AG10803 (cell line): ENCODE measurements around the gene BMP6.

Experiments used
- DNase-seq: peaks from one replicate; pipeline ENCODE4 v3.0.0; 2010; ENCODE audit warnings: low read depth
- H3K4me3 ChIP-seq: 2 replicates; pipeline ENCODE4 v1.5.1; 2011; ENCODE audit warnings: mild to moderate bottlenecking, low read length, control low read depth
- TF ChIP-seq, protein P1 (sequence below): conservative IDR thresholded peaks from 2 replicates; pipeline ENCODE4 v1.5.1; 2011; ENCODE audit warnings: mild to moderate bottlenecking, low read length, control low read depth, inconsistent platforms

BMP6 gene

DNA sequence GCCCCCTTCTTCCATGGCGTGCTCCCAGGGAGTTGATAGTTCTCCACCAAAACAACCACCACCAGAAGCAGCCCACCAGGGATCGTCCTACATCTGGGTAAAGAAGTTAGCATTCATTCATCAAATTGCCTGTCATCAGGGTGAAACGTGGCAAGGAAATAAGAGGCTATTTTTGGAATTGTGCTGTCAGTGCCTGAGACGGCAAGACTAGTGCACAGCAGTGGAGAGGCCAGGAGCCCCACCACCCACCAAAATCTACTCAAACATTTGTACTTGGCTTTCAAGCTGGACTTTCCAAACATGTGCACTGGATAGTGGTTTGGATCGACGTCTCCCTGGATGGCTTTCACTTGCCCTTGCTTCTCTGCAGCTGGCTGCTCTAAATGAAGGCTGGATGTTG is 139.9 kb downstream of the BMP6 start:
- TF ChIP-seq, protein P1, sequence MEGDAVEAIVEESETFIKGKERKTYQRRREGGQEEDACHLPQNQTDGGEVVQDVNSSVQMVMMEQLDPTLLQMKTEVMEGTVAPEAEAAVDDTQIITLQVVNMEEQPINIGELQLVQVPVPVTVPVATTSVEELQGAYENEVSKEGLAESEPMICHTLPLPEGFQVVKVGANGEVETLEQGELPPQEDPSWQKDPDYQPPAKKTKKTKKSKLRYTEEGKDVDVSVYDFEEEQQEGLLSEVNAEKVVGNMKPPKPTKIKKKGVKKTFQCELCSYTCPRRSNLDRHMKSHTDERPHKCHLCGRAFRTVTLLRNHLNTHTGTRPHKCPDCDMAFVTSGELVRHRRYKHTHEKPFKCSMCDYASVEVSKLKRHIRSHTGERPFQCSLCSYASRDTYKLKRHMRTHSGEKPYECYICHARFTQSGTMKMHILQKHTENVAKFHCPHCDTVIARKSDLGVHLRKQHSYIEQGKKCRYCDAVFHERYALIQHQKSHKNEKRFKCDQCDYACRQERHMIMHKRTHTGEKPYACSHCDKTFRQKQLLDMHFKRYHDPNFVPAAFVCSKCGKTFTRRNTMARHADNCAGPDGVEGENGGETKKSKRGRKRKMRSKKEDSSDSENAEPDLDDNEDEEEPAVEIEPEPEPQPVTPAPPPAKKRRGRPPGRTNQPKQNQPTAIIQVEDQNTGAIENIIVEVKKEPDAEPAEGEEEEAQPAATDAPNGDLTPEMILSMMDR, result peak; percentile 38; the same call in 1 of the 2 replicates

DNA sequence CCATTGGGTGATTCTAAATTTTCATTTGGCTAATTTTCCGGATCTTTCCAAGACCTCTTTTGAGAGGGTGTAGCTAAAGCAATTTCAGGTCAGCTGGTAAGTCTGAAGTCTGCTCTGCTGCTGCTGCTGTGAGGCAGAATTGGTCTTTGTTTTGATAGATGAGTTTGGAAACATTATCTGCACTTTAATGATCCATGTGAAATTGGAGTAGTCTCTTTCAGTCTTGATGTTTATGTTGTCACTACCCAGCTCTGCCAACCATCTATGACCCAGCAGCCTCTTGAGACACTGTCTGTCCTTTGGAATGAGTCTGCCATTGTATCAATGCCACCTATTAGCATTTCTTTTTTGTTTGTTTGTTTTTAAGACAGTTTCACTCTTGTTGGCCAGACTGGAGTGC is 140.6 kb downstream of the BMP6 start:
- TF ChIP-seq, protein P1, result no peak
- no peak for DNase-seq
- H3K4me3 ChIP-seq, result no peak overlapping the region

More for the DNA sequence above, 139.9 kb downstream of the BMP6 start:
- DNase-seq, result peak; percentile 21
- no peak overlapping the region for H3K4me3 ChIP-seq

GRCh38 chr6:7868926-7869325 is 143.0 kb downstream of the BMP6 start:
- H3K4me3 ChIP-seq, result no peak overlapping the region
- DNase-seq, result no peak
- TF ChIP-seq, protein P1, result no peak

DNA sequence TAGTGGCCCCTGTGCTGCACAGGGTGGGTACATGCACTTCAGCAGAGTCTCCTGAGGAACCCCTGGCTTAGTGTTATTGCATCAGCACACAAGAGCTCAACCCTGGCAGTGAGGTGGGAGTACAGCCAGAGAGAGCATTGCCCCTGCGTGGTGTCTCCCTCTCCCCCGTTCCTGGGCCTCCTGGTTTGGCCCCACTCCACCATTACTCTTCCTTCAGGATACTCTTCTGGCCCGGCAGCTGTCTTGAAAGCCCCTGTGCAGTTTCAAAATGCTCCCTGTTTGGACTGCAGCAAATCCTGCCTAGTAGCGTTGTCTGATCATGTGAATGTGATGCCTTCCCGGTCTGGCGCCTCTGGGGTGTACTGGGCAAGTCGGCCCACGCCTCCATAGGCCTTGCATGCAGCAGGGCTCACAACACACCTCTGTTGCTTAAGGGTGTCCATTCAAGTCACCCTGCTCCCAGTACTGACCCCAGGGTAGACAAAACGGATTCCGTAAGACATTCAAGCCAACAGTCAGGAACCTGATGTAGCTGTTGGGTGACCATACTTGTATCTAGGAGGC is 152.6 kb downstream of the BMP6 start:
- no peak overlapping the region for H3K4me3 ChIP-seq
- no peak for DNase-seq
- TF ChIP-seq, protein P1, result no peak

- no peak for DNase-seq
- TF ChIP-seq, protein P1, result no peak
- H3K4me3 ChIP-seq, result no peak overlapping the region
These were observed 153.1 kb downstream of the BMP6 start for GRCh38 chr6:7879043-7879442.

DNA sequence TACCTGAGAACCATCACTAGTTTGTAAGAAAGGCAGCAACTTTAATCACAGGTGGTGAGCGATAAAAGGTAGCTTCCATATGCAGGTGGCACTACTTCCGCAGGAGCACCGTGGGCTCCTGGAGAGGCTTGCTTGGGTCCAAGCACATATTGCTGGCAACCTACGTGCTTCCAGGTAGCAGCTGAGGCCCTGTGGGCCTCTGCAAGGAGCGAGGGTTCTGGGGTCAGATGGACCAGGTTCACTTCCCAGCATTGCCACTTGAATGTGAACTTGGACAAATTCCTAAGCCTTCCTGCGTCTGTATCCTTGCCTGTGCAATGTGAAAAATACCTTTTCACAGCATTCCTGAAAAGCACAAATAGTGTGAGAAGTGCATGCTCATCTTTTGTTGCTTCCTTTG is 153.7 kb downstream of the BMP6 start:
- no peak for DNase-seq
- TF ChIP-seq, protein P1, result no peak
- no peak overlapping the region for H3K4me3 ChIP-seq

DNA sequence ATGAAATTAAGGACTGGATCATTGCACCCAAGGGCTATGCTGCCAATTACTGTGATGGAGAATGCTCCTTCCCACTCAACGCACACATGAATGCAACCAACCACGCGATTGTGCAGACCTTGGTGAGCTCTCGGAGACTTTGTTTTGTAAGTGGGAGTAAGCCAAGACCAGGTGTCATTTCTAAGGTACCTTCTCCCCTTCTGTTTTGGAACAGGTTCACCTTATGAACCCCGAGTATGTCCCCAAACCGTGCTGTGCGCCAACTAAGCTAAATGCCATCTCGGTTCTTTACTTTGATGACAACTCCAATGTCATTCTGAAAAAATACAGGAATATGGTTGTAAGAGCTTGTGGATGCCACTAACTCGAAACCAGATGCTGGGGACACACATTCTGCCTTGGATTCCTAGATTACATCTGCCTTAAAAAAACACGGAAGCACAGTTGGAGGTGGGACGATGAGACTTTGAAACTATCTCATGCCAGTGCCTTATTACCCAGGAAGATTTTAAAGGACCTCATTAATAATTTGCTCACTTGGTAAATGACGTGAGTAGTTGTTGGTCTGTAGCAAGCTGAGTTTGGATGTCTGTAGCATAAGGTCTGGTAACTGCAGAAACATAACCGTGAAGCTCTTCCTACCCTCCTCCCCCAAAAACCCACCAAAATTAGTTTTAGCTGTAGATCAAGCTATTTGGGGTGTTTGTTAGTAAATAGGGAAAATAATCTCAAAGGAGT is 154.2 kb downstream of the BMP6 start:
- TF ChIP-seq, protein P1, result no peak
- no peak for DNase-seq
- no peak overlapping the region for H3K4me3 ChIP-seq
